ENCODE results near the gene PIK3C2G.

The PIK3C2G gene

GRCh38 chr12:18696971-18697602 is 435.8 kb downstream of the PIK3C2G start:
- DNase-seq (ENCODE audit: low read depth): peak; percentile 69
- no peak overlapping the region for H3K4me3 ChIP-seq (ENCODE audit: low read depth, low read length)
- TF ChIP-seq CTCF (conservative IDR thresholded peaks at IDR 0.05; ENCODE audit: low read depth, low read length): no peak

Measured in choroid plexus epithelial cell (primary cell).